H9 (cell line): ENCODE data around the gene NOP9. TPM values are rescaled to one million over a fixed set of nuclear protein-coding genes. Genes with fewer than 3 reads are reported as not detected.

ENCODE experiments used
- DNase-seq: peaks from one replicate; pipeline ENCODE4 v3.0.0-alpha.2; 2017
- H2AFZ ChIP-seq: one replicate; pipeline ENCODE4 v1.6.1; 2013; ENCODE audit warnings: mild to moderate bottlenecking, low read length, control low read depth, moderate library complexity
- H2AK5ac ChIP-seq: 2 replicates; pipeline ENCODE4 v1.6.1; 2013; ENCODE audit warnings: low read length, control low read depth, mixed read lengths; ENCODE audit not compliant: insufficient read length
- H2BK120ac ChIP-seq: one replicate; pipeline ENCODE4 v1.6.1; 2013; ENCODE audit warnings: low read depth, mild to moderate bottlenecking, low read length, control low read depth, inconsistent platforms; ENCODE audit not compliant: poor library complexity, severe bottlenecking
- H2BK12ac ChIP-seq: 2 replicates; pipeline ENCODE4 v1.6.1; 2013; ENCODE audit warnings: low read length, control low read depth, mixed read lengths, low read depth; ENCODE audit not compliant: insufficient read length
- H2BK15ac ChIP-seq: 2 replicates; pipeline ENCODE4 v1.6.1; 2013; ENCODE audit warnings: low read depth, low read length, control low read depth
- H2BK20ac ChIP-seq: one replicate; pipeline ENCODE4 v1.6.1; 2013; ENCODE audit warnings: low read depth, mild to moderate bottlenecking, low read length, control low read depth, inconsistent platforms; ENCODE audit not compliant: poor library complexity, severe bottlenecking
- H2BK5ac ChIP-seq: 2 replicates; pipeline ENCODE4 v1.6.1; 2013; ENCODE audit warnings: low read length, control low read depth, mixed read lengths; ENCODE audit not compliant: insufficient read length
- H3K14ac ChIP-seq: 2 replicates; pipeline ENCODE4 v1.6.1; 2013; ENCODE audit warnings: low read length, control low read depth; ENCODE audit not compliant: insufficient read depth
- H3K18ac ChIP-seq: 2 replicates; pipeline ENCODE4 v1.6.1; 2013; ENCODE audit warnings: low read depth, mild to moderate bottlenecking, mixed read lengths, low read length, control low read depth; ENCODE audit not compliant: insufficient read length
- H3K23ac ChIP-seq: 2 replicates; pipeline ENCODE4 v1.6.1; 2013; ENCODE audit warnings: low read length, control low read depth, mixed read lengths, low read depth; ENCODE audit not compliant: insufficient read length
- H3K23me2 ChIP-seq: 2 replicates; pipeline ENCODE4 v1.6.1; 2013; ENCODE audit warnings: low read depth, mild to moderate bottlenecking, mixed read lengths, low read length, control low read depth; ENCODE audit not compliant: insufficient read length, poor library complexity, severe bottlenecking
- H3K27ac ChIP-seq: 2 replicates; pipeline ENCODE4 v1.5.1; 2013; ENCODE audit warnings: low read length, control low read depth, mixed read lengths, low read depth; ENCODE audit not compliant: insufficient read length
- H3K27me3 ChIP-seq: 2 replicates; pipeline ENCODE4 v1.6.1; 2013; ENCODE audit warnings: low read length, control low read depth, inconsistent platforms; ENCODE audit not compliant: insufficient read depth
- H3K4ac ChIP-seq: 2 replicates; pipeline ENCODE4 v1.6.1; 2013; ENCODE audit warnings: low read depth, mild to moderate bottlenecking, control low read depth, inconsistent platforms, low read length, moderate library complexity
- H3K4me1 ChIP-seq: 2 replicates; pipeline ENCODE4 v1.6.1; 2013; ENCODE audit warnings: low read length, control low read depth, inconsistent platforms; ENCODE audit not compliant: insufficient read depth
- H3K4me2 ChIP-seq: 2 replicates; pipeline ENCODE4 v1.6.1; 2013; ENCODE audit warnings: low read length, control low read depth, mixed read lengths; ENCODE audit not compliant: insufficient read length, insufficient read depth
- H3K56ac ChIP-seq: 2 replicates; pipeline ENCODE4 v1.6.1; 2013; ENCODE audit warnings: low read depth, mild to moderate bottlenecking, mixed read lengths, low read length, control low read depth; ENCODE audit not compliant: insufficient read length
- H3K79me1 ChIP-seq: 2 replicates; pipeline ENCODE4 v1.6.1; 2013; ENCODE audit warnings: low read depth, mild to moderate bottlenecking, moderate library complexity, low read length, control low read depth, inconsistent platforms; ENCODE audit not compliant: insufficient read depth, poor library complexity, severe bottlenecking
- H3K79me2 ChIP-seq: 2 replicates; pipeline ENCODE4 v1.6.1; 2013; ENCODE audit warnings: low read length, control low read depth, inconsistent platforms; ENCODE audit not compliant: insufficient read depth
- H3K9ac ChIP-seq: 2 replicates; pipeline ENCODE4 v1.6.1; 2013; ENCODE audit warnings: low read length, control low read depth, mixed read lengths; ENCODE audit not compliant: insufficient read length; ENCODE audit errors: extremely low read depth
- H3K9me3 ChIP-seq: one replicate; pipeline ENCODE4 v1.6.1; 2013; ENCODE audit warnings: low read depth, low read length, inconsistent platforms; ENCODE audit not compliant: control insufficient read depth
- H3T11ph ChIP-seq: one replicate; pipeline ENCODE4 v1.6.1; 2013; ENCODE audit warnings: mild to moderate bottlenecking, low read length, control low read depth, inconsistent platforms
- H4K20me1 ChIP-seq: one replicate; pipeline ENCODE4 v1.6.1; 2013; ENCODE audit not compliant: control insufficient read depth, insufficient read length, insufficient read depth
- H4K5ac ChIP-seq: 2 replicates; pipeline ENCODE4 v1.6.1; 2013; ENCODE audit warnings: low read depth, mild to moderate bottlenecking, mixed read lengths, low read length, control low read depth; ENCODE audit not compliant: insufficient read length
- H4K8ac ChIP-seq: replicated peaks from 2 replicates; pipeline ENCODE4 v1.6.1; 2013; ENCODE audit warnings: low read length, control low read depth, mixed read lengths, low read depth; ENCODE audit not compliant: insufficient read length
- H4K91ac ChIP-seq: 2 replicates; pipeline ENCODE4 v1.6.1; 2013; ENCODE audit warnings: low read depth, mild to moderate bottlenecking, moderate library complexity, mixed read lengths, low read length, control low read depth; ENCODE audit not compliant: insufficient read length
- H3K27ac Mint-ChIP-seq, 3 experiments: 2 replicates in 2 of 3; 3 replicates in 1 of 3; pipeline ENCODE4 v1.8.0; 2020 to 2021; ENCODE audit warnings: mixed read lengths in 3 of 3, mild to moderate bottlenecking in 1 of 3, moderate library complexity in 1 of 3
- H3K27me3 Mint-ChIP-seq: 2 replicates; pipeline ENCODE4 v1.8.0; 2021; ENCODE audit warnings: low read depth, mild to moderate bottlenecking, moderate library complexity, mixed read lengths
- H3K36me3 Mint-ChIP-seq, 3 experiments: 2 replicates in 2 of 3; 3 replicates in 1 of 3; pipeline ENCODE4 v1.8.0; 2020 to 2021; ENCODE audit warnings: low read depth in 3 of 3, mixed read lengths in 3 of 3; ENCODE audit not compliant: insufficient read depth in 1 of 3
- H3K4me1 Mint-ChIP-seq, 2 experiments: 2 replicates each; pipeline ENCODE4 v1.8.0; 2020; ENCODE audit warnings: mixed read lengths in 2 of 2
- H3K4me3 Mint-ChIP-seq, 2 experiments: 2 replicates in 1 of 2; 3 replicates in 1 of 2; pipeline ENCODE4 v1.8.0; 2020 to 2021; ENCODE audit warnings: mild to moderate bottlenecking in 2 of 2, mixed read lengths in 2 of 2, moderate library complexity in 1 of 2
- H3K9me3 Mint-ChIP-seq, 2 experiments: 2 replicates in 1 of 2; 3 replicates in 1 of 2; pipeline ENCODE4 v1.8.0; 2020; ENCODE audit warnings: mild to moderate bottlenecking in 2 of 2, mixed read lengths in 2 of 2, moderate library complexity in 1 of 2
- WGBS: extraction: QIAGEN DNeasy Blood & Tissue Kit; methylation state at CpG from one replicate; pipeline ENCODE4 v1.1.7; 2013; ENCODE audit warnings: missing lambda C conversion rate, low lambda C conversion rate, mixed read lengths; ENCODE audit not compliant: insufficient read length; ENCODE audit errors: extremely low coverage; 5-methylcytosine and 5-hydroxymethylcytosine counted together
- total RNA-seq: library from RNA; stranded (reverse); gene quantifications from 2 replicates; pipeline ENCODE4 v1.2.1, GENCODE V29; 2021
- TF ChIP-seq, protein P1 (sequence below): fragments of 200-600 bp; sonication (generic); conservative IDR thresholded peaks from 3 replicates; pipeline ENCODE4 v1.8.0; 2021; ENCODE audit warnings: antibody characterized with exemption, mild to moderate bottlenecking

NOP9 gene
- total RNA-seq, 1 experiment from 2014 or later: 34.7 TPM

DNA sequence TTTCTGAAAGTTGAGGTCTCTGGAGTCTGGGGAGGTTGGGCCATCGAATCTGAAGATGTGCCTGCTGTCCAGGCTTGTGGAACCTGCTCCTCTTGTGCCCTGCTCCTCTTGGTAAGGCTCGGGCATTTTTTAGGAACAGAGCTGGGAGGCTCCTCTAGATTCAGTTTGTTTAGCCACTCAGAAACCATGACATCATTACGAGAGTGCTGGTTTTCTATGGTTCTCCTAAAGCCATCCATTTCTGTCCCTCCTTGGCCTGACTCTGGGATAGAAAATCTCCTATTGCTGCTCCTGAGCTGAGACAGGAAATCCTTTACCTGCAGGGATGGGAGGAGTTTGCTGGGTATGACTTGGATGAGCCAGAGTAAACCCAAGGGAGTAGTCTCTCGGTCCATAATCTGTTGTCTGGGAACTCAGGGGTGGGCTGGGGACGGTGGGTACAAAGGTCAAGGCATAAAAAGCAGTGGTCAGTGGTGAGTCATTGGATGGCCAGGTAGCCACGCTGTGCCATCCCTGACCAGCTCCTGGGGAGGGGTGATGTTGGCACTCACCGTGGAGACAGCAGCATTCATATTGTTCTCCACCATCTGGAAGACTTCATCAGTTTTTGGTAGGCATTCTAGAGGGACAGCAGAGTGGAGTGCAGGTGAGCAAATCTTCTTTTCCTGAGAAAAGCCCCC lies 37.6 kb downstream of the NOP9 start:
- H3K4me3 Mint-ChIP-seq: no peak overlapping the region
- H2BK20ac ChIP-seq: no peak overlapping the region
- no peak overlapping the region for H3K23ac ChIP-seq
- H3K4me1 Mint-ChIP-seq: peaks cover 26 to 31% of the 10 kb centered on the region in 2 experiments
- H3K18ac ChIP-seq: no peak overlapping the region
- no peaks in the 10 kb centered on the region for H3K9me3 ChIP-seq
- H3T11ph ChIP-seq: no peak overlapping the region
- H2BK12ac ChIP-seq: no peak overlapping the region
- H3K56ac ChIP-seq: no peak overlapping the region
- H2BK15ac ChIP-seq: no peak overlapping the region
- H3K4me2 ChIP-seq: no peak overlapping the region
- H3K27me3 Mint-ChIP-seq: peaks cover 100% of the 10 kb centered on the region
- H2AFZ ChIP-seq: no peak overlapping the region
- H3K27me3 ChIP-seq: peaks cover 69% of the 10 kb centered on the region
- no peaks in the 10 kb centered on the region for H3K79me1 ChIP-seq
- H3K14ac ChIP-seq: no peak overlapping the region
- peaks cover 0 to 2% of the 10 kb centered on the region in 2 experiments; a peak in 2 of 5 replicates for H3K9me3 Mint-ChIP-seq
- DNase-seq: no peak
- no peak overlapping the region for H2BK5ac ChIP-seq
- WGBS: no CpG with 5 or more reads among the region's 7 CpGs
- H3K23me2 ChIP-seq: peaks cover 26% of the 10 kb centered on the region
- H3K27ac Mint-ChIP-seq: no peak overlapping the region; a peak in 1 of 7 replicates
- H4K20me1 ChIP-seq: no peaks in the 10 kb centered on the region
- no peak overlapping the region for H3K9ac ChIP-seq
- no peak overlapping the region for H2AK5ac ChIP-seq
- H4K91ac ChIP-seq: no peak overlapping the region
- H3K4ac ChIP-seq: no peak overlapping the region
- H3K36me3 Mint-ChIP-seq: no peaks in the 10 kb centered on the region; a peak in 1 of 7 replicates
- no peak overlapping the region for H4K5ac ChIP-seq
- H3K4me1 ChIP-seq: no peaks in the 10 kb centered on the region; the same call in 1 of the 2 replicates
- TF ChIP-seq, protein P1, sequence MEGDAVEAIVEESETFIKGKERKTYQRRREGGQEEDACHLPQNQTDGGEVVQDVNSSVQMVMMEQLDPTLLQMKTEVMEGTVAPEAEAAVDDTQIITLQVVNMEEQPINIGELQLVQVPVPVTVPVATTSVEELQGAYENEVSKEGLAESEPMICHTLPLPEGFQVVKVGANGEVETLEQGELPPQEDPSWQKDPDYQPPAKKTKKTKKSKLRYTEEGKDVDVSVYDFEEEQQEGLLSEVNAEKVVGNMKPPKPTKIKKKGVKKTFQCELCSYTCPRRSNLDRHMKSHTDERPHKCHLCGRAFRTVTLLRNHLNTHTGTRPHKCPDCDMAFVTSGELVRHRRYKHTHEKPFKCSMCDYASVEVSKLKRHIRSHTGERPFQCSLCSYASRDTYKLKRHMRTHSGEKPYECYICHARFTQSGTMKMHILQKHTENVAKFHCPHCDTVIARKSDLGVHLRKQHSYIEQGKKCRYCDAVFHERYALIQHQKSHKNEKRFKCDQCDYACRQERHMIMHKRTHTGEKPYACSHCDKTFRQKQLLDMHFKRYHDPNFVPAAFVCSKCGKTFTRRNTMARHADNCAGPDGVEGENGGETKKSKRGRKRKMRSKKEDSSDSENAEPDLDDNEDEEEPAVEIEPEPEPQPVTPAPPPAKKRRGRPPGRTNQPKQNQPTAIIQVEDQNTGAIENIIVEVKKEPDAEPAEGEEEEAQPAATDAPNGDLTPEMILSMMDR: no peak
- no peak overlapping the region for H3K27ac ChIP-seq
- no peak overlapping the region for H2BK120ac ChIP-seq
- H3K79me2 ChIP-seq: no peaks in the 10 kb centered on the region
- no peak overlapping the region for H4K8ac ChIP-seq
